ENCODE measurements around the gene GPR183.

The GPR183 gene

DNA sequence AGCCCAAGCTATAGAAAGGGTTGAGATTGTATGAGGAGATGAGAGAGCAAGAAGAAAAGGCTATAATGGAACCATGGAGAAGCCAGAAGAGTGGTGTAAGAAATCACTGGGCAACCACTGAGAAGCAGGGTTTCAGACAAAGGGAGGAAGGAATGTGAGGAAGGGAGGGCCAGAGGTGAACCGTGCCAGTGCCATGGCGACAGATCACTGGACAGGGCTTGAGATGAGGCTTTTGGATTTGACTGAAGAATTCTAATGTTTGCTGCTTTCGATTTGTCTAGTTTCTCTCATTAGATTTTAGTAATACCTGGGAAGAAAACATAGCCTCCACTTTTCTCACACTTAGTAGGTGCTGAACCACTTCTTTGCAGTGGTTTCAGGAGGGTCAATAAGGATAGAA lies 6.3 kb upstream of the GPR183 start:
- in situ Hi-C loops (cut with HindIII; ENCODE audit: low sequenced_read_pairs) = no loop called here

GRCh38 chr13:99312493-99312883 lies 5.3 kb upstream of the GPR183 start:
- in situ Hi-C loops (cut with HindIII; ENCODE audit: low sequenced_read_pairs) = no loop called here

- in situ Hi-C loops (cut with HindIII; ENCODE audit: low sequenced_read_pairs) = no loop called here
These were observed 4.7 kb upstream of the GPR183 start for GRCh38 chr13:99311748-99312492.

- in situ Hi-C loops (cut with HindIII; ENCODE audit: low sequenced_read_pairs) = no loop called here
These were observed 3.9 kb upstream of the GPR183 start for GRCh38 chr13:99311137-99311536.

DNA sequence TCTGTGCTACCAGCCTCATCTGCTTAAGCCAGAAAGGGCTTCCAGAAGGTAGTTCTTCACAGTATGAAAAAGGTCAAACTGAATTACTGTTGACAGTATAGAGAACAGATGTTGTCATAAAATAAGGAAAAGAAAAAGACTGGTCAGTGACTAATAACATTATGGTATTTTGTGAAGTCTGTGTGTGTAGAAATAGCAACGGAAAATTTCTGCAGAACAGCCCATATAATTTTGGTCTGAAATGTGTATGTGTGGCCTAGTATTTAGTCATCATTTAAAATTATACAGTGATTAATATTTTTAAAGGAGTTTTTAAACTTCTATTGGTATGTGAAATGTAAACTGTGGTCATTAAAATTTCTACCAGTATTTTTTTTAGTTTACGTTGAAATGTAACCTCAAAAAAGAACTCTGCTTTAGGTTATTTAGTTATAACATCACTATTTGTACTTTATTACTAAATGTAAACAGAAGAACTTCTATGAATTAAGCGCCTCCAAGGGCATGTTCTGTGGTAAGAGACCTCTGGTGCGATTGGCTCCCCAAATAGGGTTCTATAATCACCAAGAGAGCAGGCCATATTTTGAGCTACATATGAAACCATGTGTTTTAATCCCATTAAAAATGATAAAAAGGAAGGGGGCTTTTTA lies 3.3 kb upstream of the GPR183 start:
- in situ Hi-C loops (cut with HindIII; ENCODE audit: low sequenced_read_pairs) = no loop called here

- in situ Hi-C loops (cut with HindIII; ENCODE audit: low sequenced_read_pairs) = no loop called here
These were observed 1.4 kb upstream of the GPR183 start for GRCh38 chr13:99308471-99309087.

GRCh38 chr13:99307648-99308339 lies 595 bp upstream of the GPR183 start:
- in situ Hi-C loops (cut with HindIII; ENCODE audit: low sequenced_read_pairs) = no loop called here

- in situ Hi-C loops (cut with HindIII; ENCODE audit: low sequenced_read_pairs) = no loop called here
These were observed 1.6 kb downstream of the GPR183 start for GRCh38 chr13:99305566-99305965.

- in situ Hi-C loops (cut with HindIII; ENCODE audit: low sequenced_read_pairs) = no loop called here
These were observed 2.0 kb downstream of the GPR183 start for GRCh38 chr13:99305158-99305557.

DNA sequence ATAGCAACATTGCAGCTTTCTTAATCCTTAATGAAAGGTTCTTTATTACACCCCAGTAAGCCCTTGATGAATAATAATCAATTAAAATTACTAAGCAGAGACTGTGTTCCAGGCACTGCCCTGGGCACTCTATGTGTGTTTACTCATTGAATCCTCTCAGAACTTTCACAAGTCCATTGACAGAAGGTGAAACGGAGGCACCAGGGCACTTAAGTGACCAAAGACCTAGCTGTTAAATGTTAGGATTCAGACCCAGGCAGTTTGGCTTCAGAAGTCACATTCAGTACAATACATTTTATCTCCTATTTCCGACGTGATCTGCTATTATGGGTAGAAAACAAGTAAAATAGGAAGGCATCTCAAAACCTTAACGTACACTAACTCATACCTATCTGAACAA lies 2.7 kb downstream of the GPR183 start:
- in situ Hi-C loops (cut with HindIII; ENCODE audit: low sequenced_read_pairs) = no loop called here

DNA sequence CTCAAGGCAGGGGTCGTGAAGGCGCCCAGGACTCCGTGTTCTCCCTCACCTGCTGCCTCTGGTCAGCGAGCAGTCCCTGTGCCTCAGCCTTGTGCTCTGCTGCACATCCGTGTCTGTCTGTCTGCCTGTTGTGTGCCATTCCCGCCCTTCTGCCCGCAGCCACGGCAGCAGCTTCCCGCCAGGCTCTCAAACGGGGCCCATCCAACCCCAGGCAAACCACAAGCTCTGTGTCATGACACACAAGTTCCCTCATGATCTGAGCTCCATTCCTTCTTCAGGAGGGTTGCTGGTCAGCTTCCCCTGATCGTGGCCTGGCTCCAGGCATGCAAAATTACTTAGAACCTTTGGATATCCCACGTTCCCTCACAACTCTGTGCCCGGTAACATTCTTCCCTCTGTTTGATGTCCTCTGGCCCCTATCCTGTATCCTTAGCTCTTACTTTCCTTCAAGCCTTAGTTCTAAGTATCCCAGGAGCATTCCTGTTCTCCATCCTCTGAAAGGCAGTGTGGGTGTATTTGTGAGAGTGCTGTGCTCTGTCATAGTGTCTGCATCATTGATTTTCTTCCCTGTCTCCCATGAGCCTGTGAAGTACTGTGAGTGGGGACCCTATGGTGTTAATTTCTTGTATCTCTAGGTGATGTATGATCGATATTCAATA lies 3.2 kb downstream of the GPR183 start:
- in situ Hi-C loops (cut with HindIII; ENCODE audit: low sequenced_read_pairs) = no loop called here

DNA sequence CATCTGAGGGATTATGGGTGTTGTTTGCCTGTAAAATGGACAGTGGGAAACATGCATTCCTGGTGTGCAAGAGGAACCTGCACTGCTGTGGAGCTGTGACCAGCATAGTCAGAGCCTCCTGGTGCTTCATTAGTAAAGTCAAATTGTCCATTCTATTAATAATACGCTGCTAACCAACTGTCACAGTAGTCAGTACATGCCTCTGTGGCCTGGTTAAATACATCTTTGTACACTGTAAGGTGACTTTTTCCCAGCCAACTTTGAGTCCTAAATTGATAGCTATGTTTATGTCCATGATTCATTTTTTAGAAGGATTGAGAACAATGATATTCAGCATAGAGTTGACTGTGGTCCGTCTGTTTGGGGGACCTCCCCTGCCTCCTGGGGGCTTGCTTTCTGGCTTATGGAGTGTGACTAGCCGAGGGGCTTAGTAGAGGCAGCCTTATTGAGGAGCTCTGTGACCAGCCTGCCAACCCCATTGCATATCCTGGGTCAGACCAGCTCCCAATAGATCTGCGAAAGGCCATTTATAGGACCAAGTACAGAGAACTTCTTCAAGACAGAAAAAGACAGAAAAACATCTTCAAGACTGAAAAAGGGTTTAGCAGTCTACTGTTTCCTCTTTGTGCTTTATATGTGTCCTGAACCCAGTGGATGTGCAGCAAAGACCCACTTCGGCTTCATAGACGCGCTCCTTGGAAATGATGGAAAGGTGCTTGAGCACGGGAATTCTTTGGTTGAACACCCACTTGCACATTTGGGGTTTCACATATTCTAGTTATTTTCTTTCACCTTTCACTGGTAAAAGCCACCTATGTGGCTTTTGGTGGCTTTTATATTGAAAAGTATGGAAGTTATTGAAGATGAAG lies 4.3 kb downstream of the GPR183 start:
- in situ Hi-C loops (cut with HindIII; ENCODE audit: low sequenced_read_pairs) = no loop called here

DNA sequence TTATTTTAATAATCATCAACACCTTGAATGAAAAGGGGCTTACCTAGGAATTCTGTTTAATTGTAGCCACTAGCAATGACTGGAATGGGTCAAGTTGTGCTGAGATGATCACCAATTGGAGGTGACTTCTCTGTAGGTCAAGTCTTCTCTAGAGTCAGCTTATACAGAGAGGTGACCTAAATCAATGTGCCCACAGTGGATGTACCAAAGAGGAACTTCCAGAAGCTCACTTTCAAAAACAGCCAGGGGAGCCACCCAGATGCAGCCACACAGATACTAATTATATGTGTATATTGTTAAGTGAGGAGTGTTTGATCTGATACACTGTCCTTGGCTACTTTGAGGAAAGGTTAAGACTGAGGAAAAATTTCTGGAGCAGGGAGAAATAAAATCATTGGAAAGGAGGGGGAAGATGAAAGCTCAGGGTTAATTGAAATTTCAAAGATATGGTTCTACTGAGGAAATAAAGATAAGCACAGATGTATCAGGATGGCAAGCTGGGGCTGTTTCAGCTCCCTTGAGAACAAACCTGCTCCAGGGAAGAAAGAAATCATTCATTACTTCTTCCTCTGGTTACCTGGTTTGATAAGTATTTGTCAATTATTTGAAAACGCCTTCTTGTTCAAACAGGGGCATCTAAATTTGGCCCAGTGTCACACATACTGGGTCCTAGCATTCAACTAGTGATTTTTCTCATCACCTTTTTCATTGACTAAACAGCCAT lies 5.1 kb downstream of the GPR183 start:
- in situ Hi-C loops (cut with HindIII; ENCODE audit: low sequenced_read_pairs) = no loop called here

DNA sequence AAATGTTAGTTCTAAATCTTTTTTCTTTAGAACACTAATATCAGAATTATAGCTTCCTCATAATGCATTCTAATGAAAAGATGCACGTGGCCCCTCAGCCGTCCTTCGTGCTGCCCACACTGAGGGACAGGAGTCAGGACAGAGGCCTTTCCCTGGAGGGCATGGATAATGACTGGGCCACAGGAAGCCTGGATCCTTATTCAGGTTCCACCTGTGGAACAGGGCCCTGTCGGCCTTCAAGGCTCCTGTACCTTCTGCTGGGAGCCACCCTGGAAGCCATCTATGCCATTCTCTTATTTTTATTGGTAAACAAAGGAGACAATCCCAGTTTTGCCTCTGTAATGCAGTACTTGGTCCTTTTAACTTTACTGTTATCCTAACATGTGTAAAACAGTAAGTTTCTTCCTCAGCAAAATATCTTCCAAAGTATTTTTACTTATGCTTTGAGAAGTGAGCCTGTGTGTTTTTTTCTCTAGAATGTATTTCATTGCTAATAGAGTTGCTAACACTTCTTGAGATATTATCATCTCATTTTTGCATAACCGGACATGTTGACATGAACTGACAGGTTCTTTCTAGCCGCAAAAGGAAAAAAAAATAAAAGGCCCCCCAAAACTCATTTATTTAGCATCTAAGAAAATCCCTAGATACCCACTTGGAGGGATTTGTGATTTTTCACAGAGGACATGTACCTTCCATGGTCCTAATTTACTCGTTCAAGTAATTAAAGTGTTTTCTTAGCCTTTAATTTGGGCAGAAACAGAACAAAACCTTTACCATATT lies 6.0 kb downstream of the GPR183 start:
- in situ Hi-C loops (cut with HindIII; ENCODE audit: low sequenced_read_pairs) = no loop called here

DNA sequence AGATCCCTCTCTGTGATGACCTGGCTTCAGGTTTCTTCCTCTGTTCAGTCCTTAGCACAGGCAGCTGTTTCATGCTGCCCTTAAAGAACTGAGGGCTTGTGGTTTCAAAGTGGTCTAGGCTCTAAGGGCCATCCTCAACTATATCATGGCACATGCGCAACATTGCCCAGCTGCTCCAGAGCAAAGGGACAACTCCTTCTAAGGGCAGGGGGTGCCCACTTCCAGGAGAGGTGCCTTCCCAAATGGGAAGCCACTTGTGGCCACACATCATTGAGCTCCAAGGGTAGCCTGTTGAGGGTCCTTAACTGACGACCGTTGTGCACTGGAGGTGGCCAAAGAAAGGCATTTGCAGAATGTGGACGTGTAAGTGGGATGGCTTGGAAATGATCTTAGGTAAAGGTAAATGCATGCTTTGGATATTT lies 7.3 kb downstream of the GPR183 start:
- in situ Hi-C loops (cut with HindIII; ENCODE audit: low sequenced_read_pairs) = no loop called here

GRCh38 chr13:99299256-99299919 lies 7.8 kb downstream of the GPR183 start:
- in situ Hi-C loops (cut with HindIII; ENCODE audit: low sequenced_read_pairs) = no loop called here

- in situ Hi-C loops (cut with HindIII; ENCODE audit: low sequenced_read_pairs) = no loop called here
These were observed 9.1 kb downstream of the GPR183 start for GRCh38 chr13:99298056-99298455.

DNA sequence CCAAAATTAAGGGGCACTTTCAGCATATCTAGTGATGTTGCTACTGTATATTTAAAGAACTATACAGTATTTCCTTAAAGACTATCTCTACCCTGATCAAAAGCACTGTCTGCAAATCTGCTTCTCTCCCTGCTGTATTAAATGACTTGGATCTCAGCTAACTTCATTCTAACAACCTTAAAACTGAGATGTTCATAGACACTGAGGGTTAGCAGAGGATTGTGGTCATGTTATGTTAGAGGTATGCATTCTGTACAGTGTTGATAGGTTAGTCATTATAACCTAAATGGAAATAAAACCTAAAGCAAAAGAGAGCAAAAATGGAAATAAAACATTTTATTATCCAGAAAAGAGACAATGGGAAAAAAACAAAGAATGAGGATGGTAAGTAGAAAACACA lies 9.9 kb downstream of the GPR183 start:
- in situ Hi-C loops (cut with HindIII; ENCODE audit: low sequenced_read_pairs) = no loop called here

All from DLD1 (cell line).